GM12801 (cell line): ENCODE measurements around the gene CCL27.

Experiments
- TF ChIP-seq, protein P1 (sequence below): IDR thresholded peaks from one replicate; pipeline ENCODE4 v1.5.1; 2011; ENCODE audit warnings: control low read depth; ENCODE audit not compliant: insufficient read length; ENCODE audit errors: extremely low read depth

The CCL27 gene

DNA sequence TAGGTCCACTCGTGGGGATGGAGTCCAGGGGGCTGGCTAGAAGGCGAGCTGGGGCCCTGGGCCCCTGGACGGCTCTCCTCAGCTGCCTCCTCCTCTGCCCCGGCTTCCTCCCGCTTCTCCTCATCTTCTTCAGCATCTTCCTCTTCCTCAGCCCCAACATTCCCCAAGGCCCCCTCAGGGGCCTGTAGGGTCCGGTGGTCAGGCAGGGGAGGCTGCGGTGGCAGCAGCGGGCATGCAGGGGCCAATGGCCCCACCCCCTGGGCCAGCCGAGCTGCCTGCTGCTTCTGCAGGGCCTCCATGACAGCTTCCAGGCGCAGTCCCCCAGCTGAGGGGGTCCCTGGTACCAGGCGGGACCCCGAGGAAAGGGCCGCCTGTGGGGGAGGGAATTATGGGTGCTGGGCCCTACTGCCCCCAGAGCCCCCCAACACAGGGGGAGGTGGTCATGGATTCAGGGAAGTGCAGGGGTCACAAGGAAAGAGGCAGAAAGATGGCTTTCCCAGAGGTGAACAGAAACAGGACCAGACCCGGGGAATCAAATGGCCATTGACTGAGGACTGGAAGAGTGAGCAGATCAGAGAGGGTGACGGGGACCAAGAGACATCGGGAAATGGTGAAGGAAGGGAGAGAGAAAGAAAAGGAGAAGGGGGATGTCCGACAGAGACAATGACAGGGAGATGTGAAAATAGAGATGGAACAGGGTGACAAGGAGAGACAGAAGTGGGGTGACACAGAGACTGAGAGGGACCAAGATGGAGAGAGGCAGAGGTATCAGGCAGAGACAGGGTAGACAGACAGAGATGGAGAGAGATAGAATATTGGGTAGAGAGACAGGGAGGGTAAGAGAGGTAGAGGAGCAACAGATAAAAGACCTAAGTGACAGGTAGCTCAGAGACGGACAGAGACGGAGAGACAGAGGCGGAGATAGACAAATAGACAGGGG lies 34.5 kb downstream of the CCL27 start:
- TF ChIP-seq, protein P1, sequence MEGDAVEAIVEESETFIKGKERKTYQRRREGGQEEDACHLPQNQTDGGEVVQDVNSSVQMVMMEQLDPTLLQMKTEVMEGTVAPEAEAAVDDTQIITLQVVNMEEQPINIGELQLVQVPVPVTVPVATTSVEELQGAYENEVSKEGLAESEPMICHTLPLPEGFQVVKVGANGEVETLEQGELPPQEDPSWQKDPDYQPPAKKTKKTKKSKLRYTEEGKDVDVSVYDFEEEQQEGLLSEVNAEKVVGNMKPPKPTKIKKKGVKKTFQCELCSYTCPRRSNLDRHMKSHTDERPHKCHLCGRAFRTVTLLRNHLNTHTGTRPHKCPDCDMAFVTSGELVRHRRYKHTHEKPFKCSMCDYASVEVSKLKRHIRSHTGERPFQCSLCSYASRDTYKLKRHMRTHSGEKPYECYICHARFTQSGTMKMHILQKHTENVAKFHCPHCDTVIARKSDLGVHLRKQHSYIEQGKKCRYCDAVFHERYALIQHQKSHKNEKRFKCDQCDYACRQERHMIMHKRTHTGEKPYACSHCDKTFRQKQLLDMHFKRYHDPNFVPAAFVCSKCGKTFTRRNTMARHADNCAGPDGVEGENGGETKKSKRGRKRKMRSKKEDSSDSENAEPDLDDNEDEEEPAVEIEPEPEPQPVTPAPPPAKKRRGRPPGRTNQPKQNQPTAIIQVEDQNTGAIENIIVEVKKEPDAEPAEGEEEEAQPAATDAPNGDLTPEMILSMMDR: no peak

DNA sequence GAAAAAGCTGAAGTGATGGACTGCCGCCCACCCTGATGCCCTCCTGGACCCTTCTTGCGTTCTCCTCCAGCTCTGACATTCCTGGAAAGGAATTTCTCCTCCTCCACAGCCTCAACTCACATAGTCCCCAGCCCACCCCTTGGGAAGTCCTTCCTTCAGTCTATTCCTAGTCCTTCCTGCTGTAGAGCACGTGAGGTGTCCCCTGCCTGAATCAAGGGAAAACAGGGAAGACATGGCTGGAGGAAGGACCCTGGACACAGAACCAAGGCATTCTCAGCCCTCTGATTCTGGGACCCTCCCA lies 37.3 kb downstream of the CCL27 start:
- TF ChIP-seq, protein P1: no peak

DNA sequence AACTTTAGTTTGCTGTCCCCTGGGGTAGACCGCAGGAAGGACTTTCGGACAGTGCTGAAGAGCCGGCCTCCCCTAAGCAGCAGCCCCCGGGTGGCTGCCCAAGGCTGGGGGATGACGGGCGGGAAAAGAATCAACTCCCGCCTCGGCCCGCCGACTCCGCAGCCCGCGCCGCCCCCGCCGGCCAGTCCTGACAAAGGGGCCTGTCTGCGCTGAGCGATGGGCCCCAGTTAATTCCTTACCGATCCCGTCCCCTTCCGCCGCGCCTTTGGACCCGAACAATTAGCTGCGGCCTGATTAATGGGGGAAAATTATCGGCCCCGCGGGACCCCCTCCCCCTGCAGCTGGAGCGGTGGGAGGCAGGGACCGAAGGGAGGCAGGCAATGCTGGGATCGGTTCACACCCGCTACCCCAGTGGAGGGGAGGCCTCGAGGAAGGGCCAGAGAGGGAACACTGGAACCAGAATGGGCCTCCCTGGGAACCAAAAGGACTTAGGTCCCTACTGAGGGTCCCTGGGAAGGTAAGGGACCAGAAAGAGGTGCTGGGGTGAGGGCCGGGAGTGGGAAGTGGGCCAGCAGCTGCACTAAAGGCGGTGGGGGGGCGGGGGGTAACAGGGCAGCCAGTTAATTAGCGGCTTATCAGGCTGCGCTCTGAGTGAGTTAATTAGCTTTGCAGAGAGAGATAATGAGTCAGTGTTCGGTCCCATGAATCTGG lies 37.8 kb downstream of the CCL27 start:
- TF ChIP-seq, protein P1: no peak

DNA sequence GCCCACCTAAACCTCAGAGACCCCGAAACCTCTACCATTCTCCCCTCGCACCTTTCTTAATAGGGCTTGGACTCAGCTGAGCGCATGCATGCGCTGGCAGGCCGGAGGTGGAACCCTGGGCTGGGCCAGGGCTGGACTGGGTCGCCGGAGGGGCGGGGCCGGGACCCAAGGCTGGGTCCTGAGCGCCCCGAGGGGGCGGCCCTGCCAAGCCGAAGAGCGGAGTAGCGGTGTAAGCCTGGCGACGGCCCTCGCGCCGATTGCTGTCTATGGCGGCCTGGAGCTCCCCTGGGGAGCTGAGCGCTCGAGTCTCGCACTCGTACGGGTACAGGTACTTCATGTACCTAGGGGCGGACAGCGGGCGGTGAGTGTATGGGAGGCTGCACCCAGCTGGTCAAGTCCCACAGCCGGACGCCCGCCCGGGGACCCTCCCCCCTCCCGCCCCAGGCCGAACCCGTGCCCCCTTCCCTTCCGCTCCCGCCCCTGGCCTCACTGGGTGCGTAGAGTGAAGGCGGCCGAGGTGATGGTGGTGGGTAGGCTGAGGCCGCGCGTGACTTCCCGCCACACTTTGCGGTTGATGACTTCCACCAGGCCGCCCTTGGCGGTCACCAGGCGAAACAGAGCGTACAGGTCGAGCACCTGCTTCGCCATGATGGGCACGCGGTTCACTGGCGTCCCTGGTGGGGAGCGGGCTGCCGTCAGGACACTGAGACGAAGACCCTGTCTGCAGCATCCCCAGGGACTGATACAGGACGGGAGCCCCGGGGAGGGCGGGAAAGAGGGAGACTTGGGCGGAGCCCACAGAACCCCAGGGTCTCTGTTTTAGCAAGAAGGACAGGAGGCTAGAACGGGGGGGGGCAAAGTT lies 38.9 kb downstream of the CCL27 start:
- TF ChIP-seq, protein P1: no peak

DNA sequence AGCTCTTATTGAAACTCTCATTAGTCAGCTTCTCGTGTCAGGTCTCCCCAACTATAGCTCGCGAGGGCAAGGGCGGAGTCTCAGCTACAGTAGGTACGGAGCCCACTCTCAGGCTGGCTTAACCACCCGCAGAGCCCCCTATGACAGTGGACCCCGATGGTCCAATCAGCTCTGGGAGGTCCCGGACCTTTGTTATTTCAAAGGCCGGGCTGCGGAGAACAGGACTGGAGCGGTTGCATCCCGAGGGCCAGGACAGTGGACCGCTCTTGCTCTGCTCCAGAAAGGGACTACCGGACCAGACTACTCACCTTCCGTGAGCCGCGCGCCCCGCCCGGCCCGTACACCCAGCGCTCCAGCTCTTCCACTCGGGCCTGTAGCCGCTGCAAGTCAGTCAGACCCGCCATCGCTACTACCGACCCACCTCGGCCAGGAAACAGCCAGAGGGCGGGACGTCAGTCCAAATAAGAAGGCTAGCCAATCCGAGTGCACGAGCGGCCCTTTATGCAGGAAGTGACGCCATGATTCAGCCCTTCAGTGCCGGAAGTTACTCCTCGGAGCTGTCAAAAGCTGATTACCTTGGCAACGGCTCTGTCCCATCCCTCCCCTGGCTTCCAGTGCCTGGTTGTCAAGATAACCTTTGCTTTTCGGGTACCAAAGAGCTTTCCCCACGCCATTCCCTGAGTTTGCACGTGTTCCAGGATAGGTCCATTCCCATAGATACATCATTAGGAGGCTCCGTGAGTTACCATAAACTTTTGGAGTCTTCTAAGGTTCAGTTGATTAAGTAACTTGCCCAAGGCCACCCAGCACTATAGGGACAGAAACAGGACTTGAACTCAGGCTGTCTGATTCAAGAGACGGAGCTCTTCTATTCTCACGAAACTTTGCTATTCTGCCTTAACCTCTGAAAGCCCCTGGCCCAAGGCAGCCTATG lies 42.1 kb downstream of the CCL27 start, which contains the start of gene DCTN3:
DCTN3 (minus strand) TSS at position 435 of the 934 bp plus-strand sequence; CDS start at position 404, 31 bp downstream.
- TF ChIP-seq, protein P1: no peak

DNA sequence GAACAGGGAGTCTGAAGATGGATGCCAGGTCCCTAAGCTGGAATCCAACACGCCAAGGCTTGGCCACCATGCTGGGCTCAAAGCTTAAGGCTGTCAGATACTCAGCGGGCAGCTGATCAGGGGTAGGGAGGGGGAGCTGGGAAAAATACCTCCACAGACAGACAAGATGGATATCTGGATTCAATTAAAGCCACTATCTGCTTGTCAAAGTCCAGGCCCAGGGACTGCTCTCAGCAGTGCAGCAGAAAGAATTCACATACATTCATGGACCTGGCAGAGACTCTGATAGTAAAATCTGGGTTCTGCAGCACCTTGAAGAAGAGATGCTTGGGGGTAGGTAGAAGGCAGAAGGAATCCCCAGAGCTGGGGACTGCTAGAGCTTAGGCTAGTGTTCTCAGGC lies 47.3 kb downstream of the CCL27 start:
- TF ChIP-seq, protein P1: no peak
